Putamen (tissue), 1 donor: ENCODE data around the gene CITED4.

Source experiments
- DNase-seq: peaks from one replicate; pipeline ENCODE4 v3.0.0-alpha.2; 2016; ENCODE audit warnings: low spot score

The CITED4 gene

DNA sequence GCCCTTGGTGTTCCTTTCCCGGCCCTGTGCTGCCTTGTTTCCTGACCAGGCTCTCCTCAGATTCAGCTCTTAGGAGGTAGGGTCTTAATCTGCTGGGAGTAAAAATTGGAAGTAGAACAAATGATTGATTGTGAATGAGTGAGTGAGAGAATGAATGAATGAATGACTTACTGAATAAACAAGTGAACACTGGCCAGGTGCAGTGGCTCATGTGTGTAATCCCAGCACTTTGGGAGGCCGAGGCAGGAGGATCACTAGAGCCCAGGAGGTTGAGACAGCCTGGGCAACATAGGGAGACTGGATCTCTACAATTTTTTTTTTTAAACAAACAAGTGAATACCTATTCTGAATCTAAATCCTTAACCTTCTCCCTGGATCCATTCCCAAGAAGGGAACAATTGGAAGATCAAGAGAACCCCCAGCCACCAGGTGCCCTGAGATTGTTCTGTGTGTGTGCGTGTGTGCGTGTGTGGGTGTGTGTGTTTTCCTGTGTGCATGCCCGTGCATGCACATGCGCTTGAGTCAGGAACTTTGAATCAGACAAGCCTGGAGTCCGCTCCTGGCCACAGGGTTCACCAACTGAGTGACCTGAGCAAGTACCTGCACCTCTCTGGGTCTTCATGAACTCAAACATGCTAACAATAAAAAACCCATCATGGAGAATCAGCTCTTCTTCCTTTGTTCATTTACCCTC is 24.3 kb upstream of the CITED4 start:
- no peak for DNase-seq

DNA sequence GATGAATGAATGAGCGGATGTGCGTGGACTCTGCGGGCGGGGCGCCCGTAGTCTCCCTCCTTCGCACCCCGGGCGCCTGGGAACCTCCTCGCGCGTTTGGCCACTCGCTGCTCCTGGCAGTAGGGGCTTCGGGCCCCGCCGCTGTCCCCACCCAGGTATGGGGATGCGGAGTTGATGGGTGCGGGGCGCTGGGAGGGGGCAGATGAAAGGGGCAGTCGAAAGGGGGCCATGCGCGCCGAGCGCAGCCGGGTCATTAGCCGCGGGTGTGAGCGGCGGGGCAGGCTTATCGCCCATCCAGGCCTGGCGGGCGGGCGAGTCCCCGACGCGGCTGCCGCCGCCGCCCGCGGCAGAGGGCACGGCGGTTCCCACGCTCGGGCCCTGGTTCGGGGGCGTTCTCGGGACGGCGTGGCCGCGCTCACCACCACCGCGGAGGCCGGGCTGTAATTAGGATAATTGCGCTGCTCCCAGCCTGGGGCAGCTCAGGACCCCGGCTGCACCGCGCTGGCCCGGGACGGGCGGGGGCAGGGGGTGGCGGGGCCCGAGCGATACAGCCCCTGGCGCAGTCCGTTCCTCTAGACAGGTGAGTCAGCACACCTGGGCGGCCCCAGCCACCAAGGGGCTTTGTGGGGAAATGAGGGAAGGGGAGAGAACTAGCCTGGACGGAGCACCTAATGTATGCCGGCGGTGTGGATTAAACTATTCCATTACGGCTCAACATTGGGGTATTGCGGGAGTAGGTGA is 22.1 kb upstream of the CITED4 start:
- DNase-seq, result no peak

DNA sequence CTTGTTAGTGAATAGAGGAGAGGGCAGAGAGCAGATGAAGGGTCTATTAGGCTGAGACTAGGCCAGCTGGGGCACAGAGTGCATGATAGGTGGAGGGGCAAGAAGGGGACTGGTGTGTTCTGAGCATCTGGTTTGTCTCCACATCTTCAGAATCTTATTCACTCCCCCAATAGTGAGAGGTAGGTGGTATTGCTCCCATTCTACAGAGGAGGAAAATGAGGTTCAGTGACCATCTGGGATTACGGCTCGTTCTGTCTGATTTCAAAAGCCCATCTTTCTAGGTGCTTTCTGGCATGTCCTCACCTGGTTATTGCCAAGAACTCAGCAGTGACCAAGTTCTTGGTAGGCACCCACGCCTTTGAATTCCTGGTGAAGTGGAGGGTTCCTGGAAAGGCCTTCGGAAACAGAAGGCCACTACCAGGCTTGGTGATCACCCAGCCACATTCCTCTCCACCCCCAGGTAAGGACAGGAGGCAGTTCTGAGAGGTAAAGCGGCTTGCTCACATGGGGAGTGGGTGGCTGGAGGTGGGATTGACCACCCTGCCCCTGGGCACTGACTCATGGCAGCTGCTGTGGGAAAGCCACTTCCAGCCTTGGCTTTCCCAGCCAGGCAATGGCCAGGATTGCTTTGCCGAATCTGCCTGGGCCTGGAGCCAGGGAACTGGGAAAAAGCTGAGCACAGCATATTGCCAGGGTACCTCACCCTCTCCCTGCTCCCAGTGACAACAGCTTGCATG is 18.8 kb upstream of the CITED4 start:
- DNase-seq, result no peak

- DNase-seq, result no peak
Measured at GRCh38 chr1:40879482-40880175, 17.5 kb upstream of the CITED4 start.

GRCh38 chr1:40878906-40879305 is 16.7 kb upstream of the CITED4 start:
- no peak for DNase-seq

- DNase-seq, result no peak
Measured at GRCh38 chr1:40877698-40878097, 15.5 kb upstream of the CITED4 start.

DNA sequence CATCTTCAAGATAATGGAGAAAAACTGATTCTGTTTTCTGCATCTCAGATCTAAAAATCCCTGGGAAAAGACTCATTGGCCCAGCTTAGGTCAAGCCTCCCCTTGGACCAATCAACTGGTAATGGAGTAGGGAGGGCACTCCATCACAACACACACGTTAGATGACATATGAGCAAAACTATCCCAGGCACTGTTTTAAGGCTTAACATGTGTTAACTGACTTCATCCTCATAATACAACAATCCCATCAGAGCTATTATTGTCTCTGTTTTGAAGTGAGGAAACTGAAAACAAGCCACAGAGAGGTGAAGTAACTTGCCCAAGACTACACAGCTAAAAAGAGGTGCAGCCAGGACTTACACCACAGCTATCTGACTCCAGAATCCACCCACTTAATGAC is 14.7 kb upstream of the CITED4 start:
- no peak for DNase-seq

DNA sequence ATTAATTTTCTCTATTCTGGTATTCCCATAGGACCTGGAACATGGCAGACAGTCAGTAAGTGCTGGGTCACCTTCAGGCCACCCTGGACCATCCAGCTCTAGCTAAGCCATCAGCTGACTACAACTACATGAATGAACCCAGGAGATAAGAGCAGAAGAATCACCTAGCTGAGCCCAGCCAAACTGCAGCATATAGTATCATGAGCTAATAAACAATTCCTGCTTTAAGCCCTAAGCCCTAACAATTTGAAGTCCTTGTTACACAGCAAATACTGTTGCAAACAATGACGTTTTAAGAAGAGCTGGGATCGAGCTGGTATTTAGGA is 14.2 kb upstream of the CITED4 start:
- DNase-seq, result no peak

DNA sequence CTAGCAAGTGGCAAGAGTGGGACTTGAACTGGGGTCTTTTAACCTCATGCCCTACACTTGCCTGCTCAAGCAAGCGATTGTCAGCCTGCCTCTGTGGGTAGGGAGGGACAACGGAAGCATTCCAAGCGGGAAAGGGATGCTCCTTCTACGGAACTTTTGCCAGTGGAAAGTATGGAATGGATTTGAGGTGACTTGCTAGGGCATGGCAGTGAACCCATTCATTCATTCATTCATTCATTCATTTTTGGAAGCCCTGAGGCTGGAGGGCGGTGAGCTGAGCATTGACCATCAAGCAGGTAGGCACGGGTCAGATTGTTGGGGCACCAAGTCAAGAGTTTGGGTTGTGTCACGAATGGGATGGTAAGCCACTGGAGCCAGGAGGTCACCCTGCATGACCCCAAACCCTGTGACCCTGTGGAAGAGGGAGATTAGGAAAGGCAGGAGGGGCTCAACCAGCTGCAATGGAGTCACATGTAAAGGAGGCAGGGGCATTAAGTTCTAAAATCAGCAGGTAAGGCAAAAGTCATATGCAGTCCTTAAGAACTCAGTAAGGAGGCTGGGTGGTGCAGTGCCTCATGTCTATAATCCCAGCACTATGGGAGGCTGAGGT is 11.8 kb upstream of the CITED4 start:
- DNase-seq, result no peak

- DNase-seq, result no peak
Measured at GRCh38 chr1:40872276-40872675, 10.1 kb upstream of the CITED4 start.

GRCh38 chr1:40870135-40870728 is 8.1 kb upstream of the CITED4 start:
- no peak for DNase-seq

DNA sequence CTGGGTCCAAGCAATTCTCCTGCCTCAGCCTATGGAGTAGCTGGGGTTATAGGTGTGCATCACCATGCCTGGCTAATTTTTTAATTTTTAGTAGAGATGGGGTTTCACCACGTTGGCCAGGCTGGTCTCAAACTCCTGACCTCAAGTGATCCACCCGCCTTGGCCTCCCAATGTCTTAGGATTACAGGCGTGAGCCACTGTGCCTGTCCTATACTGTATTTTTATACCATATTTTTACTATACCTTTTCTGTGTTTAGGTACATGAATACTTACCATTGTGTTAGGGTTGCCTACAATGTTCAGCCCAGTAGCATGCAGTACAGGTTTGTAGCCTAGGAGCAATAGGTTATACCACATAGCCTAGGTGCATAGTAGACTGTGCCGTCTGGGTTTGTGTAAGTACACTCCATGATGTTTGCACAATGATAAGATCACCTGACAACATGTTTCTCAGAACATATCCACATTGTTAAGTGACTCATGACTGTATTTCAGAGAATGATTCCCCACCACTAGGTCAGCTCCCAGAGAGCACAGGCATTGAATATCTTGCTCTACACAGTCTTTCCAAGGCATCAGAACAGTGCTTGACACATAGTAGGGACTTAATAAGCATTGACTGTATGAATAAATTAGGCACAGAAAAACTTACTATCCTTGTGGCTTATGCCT is 6.0 kb upstream of the CITED4 start:
- no peak for DNase-seq

DNA sequence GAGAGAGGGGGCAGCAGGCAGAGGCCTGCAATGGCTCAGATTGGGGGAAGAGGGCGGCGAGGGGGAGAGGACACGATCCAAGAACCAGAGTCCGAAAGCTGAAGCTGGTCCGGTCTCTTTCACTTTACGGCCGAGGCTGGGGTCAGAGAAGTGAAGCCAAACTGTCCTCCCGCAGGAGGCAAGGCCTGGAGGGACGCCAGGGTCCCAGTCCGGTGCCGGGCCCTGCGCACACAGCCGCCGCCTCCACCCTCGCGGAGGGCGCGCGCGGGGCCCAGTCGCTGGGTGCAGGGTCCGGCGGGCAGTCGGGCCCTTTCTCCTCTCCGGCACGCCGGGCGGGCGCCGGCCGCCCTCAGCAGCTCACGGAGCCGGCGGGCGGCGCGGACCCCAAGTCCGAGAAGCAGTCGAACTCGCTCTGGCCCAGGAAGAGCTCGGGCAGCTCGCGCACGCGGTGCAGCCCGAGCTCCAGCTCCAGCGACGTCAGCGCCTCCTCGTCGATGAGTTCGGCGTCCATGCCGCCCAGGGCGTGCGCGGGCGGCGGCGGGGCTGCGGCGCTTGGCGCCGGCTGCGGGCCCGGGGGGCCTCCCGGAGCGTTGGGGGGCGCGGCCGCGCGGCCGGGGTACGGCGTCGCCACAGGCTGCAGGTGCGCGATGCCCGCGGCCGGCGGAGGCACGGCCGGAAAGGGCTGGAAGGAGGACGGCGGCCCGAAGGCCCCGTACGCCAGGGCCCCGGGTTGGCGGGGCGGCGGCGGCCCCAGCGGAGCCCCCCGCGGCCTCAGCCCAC is 749 bp downstream of the CITED4 start:
- DNase-seq, result no peak

DNA sequence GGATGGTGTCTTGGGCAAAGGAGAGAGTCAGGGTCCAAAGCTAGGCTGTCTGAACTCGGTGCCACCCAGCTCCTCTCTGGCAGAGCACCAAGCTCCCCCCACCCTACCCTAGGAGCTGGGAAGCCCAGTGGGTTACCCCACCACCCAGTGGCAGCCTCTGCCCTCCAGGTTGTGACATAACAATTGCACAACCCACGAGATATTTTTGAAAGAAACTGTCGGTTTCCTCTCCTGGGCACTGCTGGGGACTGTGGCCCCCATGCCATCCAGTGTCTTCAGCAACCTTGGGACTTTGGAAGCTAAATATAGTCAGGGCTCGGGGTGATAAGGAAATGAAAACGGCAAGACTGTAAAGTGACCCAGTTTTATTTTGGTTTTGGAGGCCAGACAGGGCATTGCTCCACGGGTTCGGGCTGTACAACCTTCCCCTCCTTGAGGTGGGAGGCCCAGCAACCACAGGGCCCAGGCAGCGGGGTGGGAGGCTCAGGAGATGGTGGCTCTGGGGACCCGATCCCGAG is 1.4 kb downstream of the CITED4 start:
- DNase-seq, result no peak

DNA sequence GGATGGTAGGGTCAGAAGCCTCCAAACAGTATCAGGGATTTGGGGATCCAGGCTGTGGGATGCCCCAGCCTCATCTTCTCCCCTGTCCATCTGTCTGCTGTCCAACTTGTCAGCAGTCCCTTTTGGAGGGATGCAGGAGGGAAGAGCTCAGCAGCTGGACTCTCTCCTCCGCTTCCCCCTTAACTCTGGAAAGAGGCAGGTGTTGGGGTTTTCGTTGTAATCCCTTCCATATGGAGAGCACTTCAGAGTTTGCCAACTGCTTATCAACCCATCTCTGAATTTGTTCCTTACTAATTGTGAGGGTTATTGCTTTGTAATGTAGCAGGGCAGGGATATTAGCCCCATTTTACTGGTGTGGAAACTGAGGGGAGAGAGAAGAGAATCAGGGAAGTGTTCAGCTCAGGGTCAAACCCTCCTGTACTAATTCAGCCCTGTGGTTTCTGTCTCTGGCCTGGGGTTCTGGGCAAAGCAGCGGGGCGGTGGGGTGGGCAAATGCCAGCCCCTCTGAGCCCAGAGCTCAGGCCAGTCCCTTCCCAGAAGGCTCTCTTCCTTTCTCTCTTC is 3.2 kb downstream of the CITED4 start:
- DNase-seq, result no peak

GRCh38 chr1:40857737-40858136 is 4.4 kb downstream of the CITED4 start:
- DNase-seq, result no peak

DNA sequence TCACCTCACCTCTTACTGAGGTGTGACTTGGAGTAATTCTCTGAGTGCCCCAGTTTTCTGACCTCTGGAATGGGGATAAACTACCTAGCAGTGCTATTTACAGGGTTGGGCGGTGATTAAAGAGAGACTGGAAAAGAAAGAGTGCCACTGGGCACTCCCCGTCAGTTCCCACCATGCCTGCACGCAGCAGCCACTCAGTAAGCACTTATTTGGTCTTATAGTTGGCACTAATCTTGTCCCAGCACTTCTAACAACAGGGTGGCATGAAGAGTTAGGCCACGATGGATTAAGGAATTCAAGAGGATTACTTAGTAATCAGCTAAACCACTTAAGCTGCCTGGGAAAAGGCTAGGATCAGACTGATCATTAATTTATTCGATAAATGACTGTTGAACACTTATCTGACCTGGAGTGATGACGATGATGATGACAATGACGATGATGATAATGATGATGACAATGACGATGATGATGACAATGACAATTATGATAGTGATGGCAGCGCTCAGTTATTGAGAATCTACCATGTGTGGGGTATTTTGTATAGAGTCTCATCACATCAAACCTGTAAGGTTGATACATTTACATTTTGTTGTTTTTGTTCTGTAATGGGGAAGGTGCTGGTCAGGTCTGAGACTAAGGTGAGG is 5.4 kb downstream of the CITED4 start:
- no peak for DNase-seq

GRCh38 chr1:40856116-40856515 is 6.0 kb downstream of the CITED4 start:
- DNase-seq, result no peak

DNA sequence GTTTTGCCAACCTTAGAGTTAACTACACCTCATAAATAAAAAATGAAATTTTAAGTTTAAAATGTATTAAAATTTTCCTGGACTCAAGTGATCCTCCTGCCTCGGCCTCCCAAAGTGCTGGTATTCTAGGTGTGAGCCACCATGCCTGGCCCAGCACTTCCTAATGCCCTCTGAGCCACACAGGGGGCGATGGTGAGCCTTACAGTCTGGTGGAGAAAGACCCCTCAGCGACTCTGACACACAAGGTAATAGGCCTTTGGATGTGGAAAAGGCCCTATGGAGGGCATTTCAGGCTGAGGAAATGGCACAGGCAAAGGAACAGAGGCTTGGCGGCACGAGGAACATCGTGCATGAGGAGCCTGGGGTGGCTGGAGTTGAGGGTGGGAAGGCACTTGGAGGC is 6.7 kb downstream of the CITED4 start:
- DNase-seq, result no peak

GRCh38 chr1:40853885-40854170 is 8.3 kb downstream of the CITED4 start:
- DNase-seq, result no peak
